C1 segment of cervical spinal cord (tissue), 14 donors: ENCODE data around the gene GNGT2.

Experiments
- DNase-seq, 14 donors: peaks; one replicate each; lab custom pipeline; 2025; lab: John Stamatoyannopoulos, UW

The GNGT2 gene

GRCh38 chr17:49229076-49229804 is 18.9 kb upstream of the GNGT2 start:
- no peak for DNase-seq

GRCh38 chr17:49227436-49228261 is 17.3 kb upstream of the GNGT2 start:
- peak in 11 of 14 donors; percentile 8 to 55 (median 22) for DNase-seq

GRCh38 chr17:49226771-49227435 is 16.5 kb upstream of the GNGT2 start:
- DNase-seq: no peak

GRCh38 chr17:49225554-49226236 is 15.3 kb upstream of the GNGT2 start:
- no peak for DNase-seq

- DNase-seq: no peak
These were observed 14.6 kb upstream of the GNGT2 start for GRCh38 chr17:49224997-49225337.

- no peak for DNase-seq
These were observed 14.0 kb upstream of the GNGT2 start for GRCh38 chr17:49224198-49224996.

GRCh38 chr17:49223517-49224197 is 13.3 kb upstream of the GNGT2 start:
- peak in 5 of 14 donors; percentile 10 to 49 (median 32) for DNase-seq

- DNase-seq: no peak
These were observed 12.8 kb upstream of the GNGT2 start for GRCh38 chr17:49223168-49223516.

GRCh38 chr17:49219987-49220386 is 9.6 kb upstream of the GNGT2 start:
- no peak for DNase-seq

- DNase-seq: peak in 6 of 14 donors; percentile 15 to 55 (median 43)
These were observed 8.9 kb upstream of the GNGT2 start for GRCh38 chr17:49218941-49219913.

- peak in 10 of 14 donors; percentile 13 to 65 (median 44) for DNase-seq
These were observed 7.5 kb upstream of the GNGT2 start for GRCh38 chr17:49217651-49218413.

- peak in 7 of 14 donors; percentile 15 to 54 (median 26) for DNase-seq
These were observed 6.7 kb upstream of the GNGT2 start for GRCh38 chr17:49216953-49217650.

- no peak for DNase-seq
These were observed 6.1 kb upstream of the GNGT2 start for GRCh38 chr17:49216482-49216881.

GRCh38 chr17:49214676-49215360 is 4.4 kb upstream of the GNGT2 start:
- DNase-seq: no peak

- no peak for DNase-seq
These were observed 3.5 kb upstream of the GNGT2 start for GRCh38 chr17:49213847-49214246.

GRCh38 chr17:49213399-49213798 is 3.0 kb upstream of the GNGT2 start:
- no peak for DNase-seq

- DNase-seq: no peak
These were observed 1.3 kb downstream of the GNGT2 start for GRCh38 chr17:49209061-49209571.
